Measurements from ENCODE around the gene REEP3.

The REEP3 gene

DNA sequence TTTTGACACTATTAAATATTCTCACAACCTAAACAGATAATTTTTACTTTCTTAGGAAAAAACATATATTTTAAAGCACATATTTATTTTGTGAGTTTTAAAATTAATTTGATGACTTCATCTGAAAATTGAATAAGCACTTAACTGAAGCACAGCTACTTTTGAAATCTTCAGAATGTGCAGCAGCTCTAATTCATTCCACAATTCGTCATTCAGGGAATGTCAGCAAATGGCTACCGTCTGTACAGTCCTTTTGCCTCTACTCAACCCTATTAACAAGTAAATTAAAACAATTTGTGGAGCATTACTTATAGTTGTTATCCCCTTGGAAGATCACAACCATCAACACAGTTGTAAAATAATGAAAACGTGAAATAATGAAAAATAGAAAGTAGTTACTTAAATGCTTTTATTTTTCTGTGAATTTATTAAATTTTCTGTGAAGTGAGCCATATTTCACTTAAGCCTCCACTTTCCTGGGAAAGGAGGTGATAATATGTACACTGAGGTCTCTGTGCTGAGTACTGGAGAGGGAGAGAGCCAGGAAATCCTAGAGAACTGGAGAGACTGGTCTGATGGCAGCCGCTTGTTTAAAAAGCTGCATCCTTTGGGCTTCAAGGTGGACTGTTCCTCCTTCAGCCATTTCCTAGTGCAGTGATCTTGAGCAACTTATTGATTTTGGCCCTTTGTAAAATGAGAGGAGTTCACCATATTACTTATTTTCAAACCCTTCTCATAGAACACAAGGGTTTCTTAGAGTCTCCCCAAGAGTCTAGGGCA, 70.6 kb downstream of the REEP3 start:
- DNase-seq, result no peak

DNA sequence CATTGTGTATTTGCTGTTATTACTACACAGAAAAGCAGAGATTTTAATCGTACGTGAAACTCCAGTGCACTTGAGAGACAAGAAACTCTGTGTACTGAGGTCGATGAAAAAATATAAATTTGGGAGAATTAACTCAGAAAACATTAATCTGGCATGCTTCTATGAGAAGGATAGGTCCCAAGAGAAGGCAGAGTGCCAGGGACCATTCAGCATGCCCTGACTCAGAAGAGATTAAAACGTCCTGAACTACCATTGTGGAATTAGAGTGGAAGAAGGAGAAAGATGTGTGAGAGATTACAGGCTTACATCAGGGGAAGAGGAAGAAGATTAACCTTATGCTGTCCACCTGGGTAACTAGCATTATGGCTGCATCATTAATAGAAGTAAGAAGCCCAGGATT, 72.4 kb downstream of the REEP3 start:
- DNase-seq, result no peak

DNA sequence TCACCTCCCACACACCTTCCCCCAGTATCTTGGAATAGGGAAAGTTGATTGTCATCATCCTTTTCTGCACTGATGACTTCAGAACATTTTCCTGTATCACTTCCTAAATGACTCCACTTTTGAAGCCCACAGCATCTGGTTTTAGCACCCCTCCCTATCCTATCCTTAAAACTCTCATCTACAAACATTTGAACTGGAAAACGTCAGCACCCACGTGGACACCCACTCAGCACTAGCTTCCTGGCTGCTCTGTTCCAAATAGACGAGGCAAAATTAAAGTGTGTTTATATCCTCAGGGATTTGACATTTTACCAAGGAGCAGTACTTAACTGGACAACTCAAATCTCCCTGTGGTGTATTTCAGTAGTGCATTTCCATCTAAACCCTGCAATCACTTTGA, 73.9 kb downstream of the REEP3 start:
- no peak for DNase-seq

DNA sequence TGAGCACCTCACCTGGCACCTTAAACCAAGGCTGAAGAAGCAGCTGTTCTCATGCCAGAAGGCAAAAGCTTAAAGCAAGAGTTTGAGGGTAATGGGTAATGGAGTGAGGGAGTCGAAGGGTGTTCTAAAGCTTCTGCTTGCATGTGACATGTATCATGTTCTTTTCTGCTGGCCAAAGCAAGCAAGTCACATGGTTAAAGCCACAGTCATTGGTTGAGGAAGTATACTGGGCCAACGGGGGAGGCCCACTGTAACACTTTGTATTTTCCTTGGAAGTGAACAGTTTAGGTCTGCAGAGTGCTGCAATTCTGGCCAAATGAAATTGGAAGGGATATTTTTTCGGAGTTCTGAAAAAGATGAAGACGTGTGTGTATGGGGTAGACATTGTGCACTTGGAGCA, 75.7 kb downstream of the REEP3 start:
- peak; percentile 41 for DNase-seq

DNA sequence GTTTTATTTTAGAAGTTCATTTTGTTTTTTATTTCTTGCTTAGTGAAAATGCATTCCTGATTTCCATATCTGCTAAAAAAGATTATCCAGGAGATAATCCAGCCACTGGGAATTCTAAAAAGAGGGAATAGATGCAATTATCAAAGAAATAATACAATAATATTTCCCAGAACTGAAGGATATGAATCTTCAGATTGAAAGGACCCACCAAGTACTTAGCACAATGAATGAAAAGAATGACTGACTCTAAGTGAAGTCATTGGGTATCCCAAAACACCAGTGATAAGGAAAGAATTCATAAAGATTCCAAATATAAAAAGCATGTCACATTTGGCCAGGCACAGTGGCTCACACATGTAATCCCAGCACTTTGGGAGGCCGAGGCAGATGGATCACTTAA, 79.3 kb downstream of the REEP3 start:
- no peak for DNase-seq

DNA sequence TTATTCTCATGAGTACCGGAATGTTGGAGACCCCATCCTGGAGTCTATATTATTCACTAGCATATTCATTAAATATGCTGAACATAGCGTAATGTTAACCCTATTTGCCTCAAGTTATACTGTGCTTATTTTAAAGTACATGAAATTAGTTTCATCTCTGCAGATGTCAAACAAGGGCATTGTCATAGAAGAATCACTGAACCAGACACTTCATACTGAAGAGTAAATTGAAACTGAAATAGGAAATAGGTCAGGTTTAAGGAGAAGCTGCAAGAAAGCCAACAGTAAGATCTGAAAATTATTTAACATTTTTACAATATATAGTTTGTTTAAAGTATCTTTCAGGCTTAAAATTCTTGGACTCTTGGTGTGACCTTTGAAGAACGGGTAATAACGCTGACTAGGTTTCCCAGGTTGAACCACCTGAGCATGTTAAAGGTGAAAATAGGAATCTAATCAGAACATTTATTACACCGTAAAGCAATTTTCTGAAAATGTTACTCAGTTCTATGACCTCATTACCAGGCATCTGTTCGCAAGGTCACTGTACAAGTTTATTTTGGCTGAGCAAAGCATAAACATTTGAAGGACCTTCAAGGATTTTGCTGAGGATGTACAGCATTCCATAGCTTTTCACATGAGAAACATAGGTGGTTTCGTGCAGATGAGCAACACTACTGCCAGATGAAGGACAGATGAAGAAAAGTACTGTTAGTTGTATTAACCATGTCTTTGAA, 82.7 kb downstream of the REEP3 start:
- no peak for DNase-seq

DNA sequence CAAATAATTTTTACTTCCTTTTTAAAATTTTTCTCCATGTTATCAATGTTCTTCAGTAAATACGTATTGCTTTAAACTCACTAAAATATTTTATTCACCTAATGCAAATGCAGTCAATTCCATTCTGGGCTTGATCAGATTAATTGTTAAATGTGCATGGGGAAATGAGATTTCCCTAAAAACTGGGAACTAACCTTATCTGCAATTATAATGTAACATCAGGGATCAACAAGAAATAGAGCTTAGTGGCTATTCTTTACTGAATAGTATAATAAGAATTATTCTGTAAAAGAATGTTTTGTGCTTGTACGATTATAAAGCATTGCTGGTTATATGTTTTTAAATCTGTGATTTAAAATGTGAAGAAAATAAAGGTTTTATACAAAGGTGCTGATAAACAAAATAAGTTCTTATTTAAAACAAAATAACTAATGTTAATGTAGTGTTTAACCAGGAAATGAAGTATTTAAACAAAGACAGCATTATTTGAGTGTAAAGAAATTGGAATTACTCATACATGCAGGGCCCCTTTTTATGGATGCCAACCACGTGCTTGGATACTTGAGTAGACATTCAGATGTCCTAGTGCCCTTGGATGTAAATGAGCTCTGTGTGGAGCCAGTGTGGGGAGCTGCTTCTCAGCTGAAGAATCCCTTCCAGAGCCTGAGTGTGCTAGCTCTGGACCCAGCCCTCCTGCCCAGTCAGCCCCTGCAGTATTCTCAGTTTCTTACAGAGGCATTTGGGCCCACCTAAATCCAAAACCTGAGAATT, 84.2 kb downstream of the REEP3 start:
- DNase-seq, result no peak

DNA sequence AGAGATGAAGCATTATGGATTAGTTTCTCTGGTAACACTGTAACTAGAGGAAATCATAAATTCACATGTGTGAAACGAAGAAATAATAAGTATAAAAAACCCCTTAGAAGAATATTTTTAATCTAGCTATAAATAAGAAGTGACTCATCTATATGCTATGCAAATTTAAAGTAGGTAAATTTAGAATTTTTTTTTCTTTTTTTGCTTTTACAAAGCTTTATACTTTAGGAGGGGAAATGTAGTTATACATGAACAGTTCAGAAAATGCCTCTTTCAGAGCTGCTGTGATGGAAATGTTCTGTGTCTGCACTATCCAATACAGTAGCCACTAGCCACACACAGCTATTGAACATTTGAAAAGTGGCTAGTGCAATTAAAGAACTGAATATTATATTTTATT, 87.3 kb downstream of the REEP3 start:
- DNase-seq, result no peak

DNA sequence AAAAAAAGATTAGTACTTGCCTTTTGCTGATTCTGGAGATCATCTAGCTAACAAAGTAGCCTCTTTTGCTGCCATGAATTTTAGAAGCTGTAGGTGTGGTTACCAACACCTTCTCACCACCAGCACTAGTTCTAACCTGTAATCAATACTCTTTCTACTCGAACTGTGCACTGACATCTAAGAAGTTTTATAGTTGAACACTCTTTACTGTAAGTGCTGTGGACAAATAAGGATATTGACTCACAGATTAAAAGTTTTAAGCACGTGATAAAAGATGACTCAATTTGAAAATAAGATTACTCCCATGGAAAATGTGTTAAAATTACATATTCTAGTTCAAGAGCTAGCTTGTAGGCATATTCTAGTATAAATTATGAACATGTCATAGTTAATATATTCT, 89.9 kb downstream of the REEP3 start:
- no peak for DNase-seq

DNA sequence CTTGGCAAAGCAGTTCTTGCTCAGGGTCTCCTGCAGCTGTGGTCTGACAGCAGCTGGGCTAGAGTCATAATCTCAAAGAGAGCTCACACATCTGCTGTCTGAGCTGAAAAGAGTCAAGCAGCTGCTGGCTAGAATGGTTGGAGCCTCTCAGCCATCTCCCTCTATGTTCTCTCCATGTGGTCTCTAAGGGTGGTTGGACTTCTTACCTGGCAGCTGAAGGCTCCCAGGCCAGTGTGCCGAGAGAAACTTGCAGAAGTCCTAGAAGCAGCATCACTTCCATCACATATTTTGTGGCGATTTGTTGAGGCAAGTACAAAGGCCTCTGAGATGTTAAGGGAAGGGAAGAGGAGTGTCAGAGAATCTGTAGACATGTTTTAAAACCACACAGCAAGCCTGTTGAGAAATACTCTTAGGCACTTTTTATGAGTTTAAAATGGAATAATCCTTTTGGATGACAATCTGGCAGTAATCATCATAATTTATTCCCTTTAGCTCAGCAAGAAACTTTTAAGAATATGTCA, 93.2 kb downstream of the REEP3 start:
- DNase-seq, result peak; percentile 68

DNA sequence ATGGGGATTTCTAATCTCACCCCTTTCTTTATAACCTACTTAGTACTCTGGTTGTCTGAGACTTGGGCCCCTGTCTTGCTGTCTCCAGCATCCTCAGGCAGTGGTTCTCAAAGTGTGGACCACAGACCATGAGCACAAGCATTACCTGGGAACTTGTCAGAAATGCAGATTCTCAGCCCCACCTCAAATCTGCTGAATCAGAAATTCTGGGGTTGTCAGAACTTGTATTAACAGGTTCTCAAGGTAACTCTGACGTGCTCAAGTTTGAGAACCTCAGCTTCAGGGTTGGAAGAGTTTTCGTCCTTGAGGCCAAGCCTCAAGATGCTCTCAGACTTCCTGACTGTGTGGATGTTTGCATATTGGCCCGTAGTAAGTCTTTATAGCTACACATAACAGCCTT, 97.4 kb downstream of the REEP3 start:
- DNase-seq, result no peak

DNA sequence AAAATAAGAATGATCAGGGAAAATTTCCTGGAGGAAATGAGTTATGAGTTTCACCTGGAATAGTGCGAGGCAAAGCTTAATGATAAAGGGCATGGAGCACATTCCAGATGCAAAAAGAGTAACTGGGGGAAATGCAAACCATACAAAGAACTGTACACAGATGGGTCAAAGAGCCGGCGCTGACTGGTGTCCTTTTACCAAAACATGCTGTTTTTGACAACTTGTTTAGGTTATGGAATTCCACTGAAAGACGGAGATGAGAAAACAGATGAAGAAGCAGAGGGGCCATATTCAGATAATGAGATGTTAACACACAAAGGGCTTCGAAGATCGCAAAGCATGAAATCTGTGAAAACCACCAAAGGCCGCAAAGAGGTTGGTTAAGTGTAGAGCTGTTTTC, 98.2 kb downstream of the REEP3 start:
- no peak for DNase-seq

DNA sequence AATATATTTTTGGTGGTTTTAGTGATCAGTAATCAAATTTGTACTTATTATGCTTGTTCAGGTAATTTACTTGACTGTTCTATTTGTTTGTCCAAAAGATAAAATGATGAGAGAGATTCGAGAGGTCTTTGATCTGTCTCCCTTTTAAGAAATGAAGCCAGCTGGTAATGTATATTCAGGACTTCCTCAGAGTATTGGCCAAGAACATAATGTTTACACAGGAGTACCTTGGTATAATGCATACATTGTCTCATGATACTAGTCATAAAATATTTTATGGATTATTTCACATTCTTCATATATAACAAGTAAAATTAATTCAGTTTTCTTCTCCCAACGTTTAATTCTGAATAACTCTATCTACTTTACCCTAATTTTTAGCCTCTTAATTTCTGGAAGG, 100.9 kb downstream of the REEP3 start:
- DNase-seq, result no peak

DNA sequence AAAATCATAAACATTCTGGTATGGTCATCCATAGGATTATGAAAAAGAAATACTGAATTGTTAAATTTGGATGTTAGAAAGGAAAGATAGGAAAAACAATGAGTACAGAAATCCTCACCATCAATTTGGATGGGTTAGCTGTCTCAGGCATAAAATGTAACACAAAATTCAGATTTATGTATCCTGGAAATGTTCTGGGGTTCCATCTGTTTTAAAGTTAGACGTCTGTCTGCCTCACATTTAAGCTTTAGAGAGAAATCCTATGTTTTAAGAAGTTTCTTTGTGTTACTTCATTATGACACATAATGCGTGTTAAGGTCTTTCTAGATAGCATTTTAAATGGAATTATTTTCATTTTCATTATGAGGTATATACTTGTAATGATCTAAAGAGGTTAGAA, 103.5 kb downstream of the REEP3 start:
- DNase-seq, result no peak

DNA sequence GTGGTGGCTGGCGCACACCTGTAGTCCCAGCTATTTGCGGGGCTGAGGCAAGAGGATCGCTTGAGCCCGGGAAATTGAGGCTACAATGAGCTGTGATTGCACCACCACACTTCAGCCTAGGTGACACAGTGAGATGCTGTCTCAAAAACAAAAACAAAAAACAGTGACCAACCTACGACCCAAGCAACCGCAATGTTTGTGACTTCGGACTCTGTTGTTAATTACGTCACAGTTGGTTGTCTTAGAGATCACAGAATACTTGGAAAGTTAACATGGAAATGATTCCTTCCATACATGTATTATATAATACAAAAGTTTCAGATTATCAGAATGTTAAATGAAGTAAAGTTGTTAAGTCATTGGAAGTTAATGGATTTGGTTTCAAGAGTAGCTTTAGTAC, 106.2 kb downstream of the REEP3 start:
- no peak for DNase-seq

DNA sequence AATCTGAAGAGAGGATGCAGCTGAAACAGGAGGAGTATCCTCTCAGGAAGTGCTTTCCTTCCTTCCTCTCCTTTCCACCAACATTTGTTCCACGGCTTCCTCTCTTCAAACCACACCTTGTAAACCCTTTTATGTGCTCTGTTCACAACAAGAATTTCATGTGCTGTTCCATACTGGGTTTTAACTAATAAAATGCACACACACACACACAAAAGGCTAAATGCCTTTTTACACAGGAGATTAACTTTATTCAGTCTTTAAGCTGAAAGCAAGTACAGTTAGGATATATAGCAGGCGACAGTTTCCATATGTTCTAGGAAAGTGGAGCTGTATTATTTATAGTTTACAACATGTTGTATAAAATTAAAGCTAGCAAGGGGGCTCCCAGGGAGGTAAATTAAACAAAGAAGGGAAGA, 106.7 kb downstream of the REEP3 start:
- no peak for DNase-seq

DNA sequence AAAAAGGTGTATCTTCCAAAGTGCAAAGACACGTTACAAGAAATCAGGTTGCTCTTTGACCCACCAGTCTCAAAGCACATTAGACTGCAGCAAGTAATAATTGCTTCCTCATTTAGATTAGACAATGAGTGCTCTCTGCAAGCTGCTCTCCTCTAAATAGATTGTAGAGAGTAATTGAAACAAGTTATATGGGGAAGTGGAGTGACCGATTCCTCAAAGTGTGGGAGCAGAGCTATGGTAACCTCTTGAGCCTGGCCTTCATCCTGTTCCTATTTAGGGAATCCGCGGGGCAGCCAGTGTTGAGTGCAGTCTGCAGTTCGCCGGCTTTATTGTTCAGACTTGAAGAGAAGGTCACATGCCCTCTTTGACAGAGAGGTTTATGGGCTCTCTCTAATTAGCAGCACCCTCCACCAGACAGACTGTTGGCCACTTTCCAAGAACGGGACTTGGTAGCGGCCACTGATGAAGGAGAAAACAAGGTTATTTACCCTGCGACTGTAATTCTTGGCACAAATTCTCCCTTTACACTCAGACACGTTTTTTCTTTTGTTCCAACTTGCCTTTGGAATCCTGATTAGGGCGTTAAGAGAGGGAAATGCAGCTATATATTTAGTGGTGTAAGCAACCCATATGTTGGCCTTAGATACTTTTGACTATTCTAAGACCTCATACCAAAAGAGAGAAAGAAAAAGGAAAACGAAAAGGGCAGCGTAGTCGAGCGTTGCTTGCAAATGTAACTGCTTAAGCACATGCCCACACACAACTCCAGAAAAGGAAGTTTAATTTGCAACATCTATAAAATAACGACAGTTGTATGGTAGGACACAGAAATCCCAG, 107.5 kb downstream of the REEP3 start:
- DNase-seq, result peak; percentile 76

DNA sequence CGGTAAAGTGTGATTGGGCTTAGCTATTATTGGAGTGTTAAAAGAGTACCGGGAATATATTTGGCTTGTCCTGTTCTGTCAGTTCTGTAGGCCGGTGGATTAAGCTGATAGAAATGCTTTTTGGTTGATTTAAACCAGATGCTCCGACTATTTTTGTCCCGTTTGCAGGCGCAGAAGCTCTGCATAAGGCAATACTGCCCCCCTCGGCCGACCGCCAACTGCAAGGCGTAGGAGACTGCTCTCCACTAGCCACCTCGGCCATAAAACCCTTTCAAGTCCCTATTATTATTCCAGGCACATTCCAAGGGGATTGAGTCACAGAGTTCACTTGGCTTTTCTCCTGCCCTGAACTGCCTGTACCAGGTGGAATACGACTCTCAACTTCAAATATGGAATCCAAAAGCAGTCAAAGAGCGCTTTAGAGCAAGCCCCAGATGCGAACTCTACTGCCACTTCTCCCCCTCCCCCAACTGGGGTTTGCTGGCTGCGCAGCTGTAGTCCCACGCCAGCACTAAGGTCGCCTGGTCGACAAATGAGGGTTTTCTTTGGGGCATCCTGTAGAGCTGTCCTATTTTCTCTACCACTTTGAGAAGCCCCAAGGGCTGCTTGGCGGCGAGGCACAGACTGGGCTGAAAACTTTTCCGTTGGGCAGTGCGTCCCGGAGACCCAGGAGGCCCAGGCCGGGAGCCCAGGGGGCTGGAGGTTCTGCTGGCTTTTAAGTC, 108.3 kb downstream of the REEP3 start:
- DNase-seq, result peak; percentile 98

DNA sequence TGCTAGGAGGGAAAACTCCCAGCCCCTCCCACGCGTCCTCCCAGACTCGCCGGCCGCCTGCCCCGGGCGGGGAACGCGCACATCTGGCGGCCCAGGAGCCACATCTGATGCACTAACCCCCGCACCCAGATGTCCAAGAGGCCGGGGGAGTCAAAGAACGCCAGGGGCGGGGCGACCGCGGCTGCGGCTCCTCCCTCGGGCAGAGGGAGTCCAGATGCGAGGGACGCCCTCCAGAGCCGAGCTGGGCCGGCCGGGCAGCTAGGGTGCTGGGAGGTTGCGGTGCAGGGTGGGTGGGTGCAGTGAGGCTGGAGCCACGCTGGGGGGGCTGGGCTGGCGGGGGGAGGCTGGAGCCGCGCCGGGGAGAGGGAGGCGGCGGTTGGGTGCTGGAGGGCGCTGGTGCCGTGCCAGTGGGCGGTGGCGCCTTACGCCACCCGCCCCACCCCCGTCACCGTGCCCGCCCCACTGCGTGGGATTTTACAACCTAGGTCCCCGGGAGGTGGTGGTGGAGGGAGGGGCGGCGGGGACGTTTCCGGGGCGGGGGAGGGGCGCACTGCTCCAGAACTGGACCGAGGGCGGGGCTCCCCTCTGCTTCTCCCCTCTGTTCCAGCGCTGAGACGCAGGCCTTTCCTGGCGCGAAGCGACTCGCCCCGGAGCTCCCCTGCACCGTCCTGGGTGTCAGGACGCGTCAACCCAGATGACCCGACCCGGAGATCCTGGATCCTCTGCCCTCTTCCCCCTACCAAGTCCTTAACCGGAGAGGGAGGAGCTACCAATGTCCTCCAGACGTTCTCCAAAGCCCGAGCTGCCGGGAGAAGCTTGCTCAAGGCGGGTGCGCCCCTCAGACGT, 109.1 kb downstream of the REEP3 start:
- peak; percentile 96 for DNase-seq

DNA sequence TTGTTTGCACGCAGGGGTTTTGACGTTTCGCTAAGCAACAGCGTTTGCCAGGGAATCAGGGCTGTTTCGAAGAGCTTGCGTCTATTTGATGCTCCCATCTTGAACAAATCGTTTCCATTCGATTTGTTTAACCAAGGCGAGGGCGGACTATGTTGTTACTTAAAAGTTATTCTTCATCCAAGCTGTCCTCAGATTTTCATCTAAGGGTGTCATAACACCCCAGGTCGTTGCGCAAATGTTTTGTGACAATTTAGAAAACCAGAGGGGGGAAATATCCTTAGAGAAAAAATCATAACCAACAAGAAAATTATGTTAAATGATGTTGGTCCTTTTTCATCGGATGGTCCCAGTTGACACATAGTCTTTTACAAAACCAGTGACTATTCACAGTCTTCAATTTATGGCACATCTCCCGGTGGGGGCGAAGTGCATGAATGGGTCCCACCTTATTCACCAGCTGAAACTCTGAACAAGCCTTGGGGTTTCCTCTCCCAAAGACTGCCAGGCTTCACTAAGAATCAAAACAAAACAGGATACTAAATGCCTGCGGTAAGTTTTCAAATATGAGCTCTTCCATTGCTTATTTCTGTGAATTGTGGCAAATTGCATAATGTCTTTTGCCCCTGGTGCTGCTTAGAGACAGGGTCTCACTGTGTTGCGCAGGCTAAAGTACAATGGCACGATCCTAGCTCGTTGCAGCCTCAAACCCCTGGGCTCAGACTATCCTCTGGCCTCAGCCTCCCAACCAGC, 109.9 kb downstream of the REEP3 start:
- DNase-seq, result peak; percentile 30

Data from femur (tissue), 1 donor.